ENCODE results near the gene ITGB7. TPM values are rescaled to one million over a fixed set of nuclear protein-coding genes. Genes with fewer than 3 reads are reported as not detected.

ITGB7 gene
- total and polyA plus RNA-seq, 10 of the 15 experiments (the other 5 are each of a cell fraction or from before 2014, with no cell fraction given): 54.5 to 487 (median 252) TPM

DNA sequence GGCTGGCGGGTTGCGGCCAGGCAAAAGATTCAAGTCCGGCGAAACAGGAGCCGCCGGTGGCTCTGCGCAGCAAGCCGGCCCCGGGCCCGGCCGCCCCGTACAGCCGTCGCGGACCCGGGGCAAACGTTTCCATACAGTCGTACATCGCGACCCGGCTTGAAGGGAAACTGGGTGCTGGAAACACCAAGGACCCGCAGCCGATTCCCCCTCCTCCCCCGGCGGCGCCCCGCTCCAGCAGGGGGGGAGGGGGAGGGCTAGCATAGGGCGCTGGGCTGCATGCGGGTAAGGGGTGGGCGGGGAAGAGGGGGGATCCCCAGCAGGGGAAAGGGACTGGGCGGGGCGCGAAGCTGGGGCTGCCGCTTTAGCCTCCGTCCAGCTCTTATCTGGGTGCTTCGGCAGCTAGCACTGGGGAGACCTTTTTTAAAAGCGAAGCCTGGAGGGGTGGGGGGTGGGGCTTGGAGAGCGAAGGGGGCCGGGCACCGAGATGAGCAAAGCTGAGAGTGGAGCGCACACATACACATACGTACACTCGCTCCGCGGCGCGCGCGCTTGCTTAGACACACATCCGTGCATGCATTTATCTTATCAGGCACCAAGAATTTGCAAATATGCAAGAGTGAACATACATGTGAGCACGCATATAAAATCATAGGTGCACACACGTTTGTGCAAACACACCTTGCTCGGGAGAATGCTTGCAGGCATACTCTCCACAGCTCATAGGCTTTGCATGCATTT, 13.1 kb upstream of the ITGB7 start (continued):
- no peak for TF ChIP-seq SUZ12 (IDR thresholded peaks at IDR 0.05; ENCODE audit: unreplicated experiment)
- TF ChIP-seq, protein P1, sequence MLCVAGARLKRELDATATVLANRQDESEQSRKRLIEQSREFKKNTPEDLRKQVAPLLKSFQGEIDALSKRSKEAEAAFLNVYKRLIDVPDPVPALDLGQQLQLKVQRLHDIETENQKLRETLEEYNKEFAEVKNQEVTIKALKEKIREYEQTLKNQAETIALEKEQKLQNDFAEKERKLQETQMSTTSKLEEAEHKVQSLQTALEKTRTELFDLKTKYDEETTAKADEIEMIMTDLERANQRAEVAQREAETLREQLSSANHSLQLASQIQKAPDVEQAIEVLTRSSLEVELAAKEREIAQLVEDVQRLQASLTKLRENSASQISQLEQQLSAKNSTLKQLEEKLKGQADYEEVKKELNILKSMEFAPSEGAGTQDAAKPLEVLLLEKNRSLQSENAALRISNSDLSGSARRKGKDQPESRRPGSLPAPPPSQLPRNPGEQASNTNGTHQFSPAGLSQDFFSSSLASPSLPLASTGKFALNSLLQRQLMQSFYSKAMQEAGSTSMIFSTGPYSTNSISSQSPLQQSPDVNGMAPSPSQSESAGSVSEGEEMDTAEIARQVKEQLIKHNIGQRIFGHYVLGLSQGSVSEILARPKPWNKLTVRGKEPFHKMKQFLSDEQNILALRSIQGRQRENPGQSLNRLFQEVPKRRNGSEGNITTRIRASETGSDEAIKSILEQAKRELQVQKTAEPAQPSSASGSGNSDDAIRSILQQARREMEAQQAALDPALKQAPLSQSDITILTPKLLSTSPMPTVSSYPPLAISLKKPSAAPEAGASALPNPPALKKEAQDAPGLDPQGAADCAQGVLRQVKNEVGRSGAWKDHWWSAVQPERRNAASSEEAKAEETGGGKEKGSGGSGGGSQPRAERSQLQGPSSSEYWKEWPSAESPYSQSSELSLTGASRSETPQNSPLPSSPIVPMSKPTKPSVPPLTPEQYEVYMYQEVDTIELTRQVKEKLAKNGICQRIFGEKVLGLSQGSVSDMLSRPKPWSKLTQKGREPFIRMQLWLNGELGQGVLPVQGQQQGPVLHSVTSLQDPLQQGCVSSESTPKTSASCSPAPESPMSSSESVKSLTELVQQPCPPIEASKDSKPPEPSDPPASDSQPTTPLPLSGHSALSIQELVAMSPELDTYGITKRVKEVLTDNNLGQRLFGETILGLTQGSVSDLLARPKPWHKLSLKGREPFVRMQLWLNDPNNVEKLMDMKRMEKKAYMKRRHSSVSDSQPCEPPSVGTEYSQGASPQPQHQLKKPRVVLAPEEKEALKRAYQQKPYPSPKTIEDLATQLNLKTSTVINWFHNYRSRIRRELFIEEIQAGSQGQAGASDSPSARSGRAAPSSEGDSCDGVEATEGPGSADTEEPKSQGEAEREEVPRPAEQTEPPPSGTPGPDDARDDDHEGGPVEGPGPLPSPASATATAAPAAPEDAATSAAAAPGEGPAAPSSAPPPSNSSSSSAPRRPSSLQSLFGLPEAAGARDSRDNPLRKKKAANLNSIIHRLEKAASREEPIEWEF (IDR thresholded peaks at IDR 0.05; ENCODE audit: insufficient replicate concordance, low read depth, low read length): no peak
- TF ChIP-seq SIX5 (IDR thresholded peaks at IDR 0.05; ENCODE audit: low read depth, low read length, severe bottlenecking): no peak
- no peak for TF ChIP-seq SMARCA5 (IDR thresholded peaks at IDR 0.05)
- TF ChIP-seq JUNB (IDR thresholded peaks at IDR 0.05): no peak
- TF ChIP-seq, protein P2, sequence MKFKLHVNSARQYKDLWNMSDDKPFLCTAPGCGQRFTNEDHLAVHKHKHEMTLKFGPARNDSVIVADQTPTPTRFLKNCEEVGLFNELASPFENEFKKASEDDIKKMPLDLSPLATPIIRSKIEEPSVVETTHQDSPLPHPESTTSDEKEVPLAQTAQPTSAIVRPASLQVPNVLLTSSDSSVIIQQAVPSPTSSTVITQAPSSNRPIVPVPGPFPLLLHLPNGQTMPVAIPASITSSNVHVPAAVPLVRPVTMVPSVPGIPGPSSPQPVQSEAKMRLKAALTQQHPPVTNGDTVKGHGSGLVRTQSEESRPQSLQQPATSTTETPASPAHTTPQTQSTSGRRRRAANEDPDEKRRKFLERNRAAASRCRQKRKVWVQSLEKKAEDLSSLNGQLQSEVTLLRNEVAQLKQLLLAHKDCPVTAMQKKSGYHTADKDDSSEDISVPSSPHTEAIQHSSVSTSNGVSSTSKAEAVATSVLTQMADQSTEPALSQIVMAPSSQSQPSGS (IDR thresholded peaks at IDR 0.05; ENCODE audit: low read length): no peak
- TF ChIP-seq TCF7 (IDR thresholded peaks at IDR 0.05; ENCODE audit: borderline replicate concordance): no peak
- TF ChIP-seq STAT1 (conservative IDR thresholded peaks at IDR 0.05): no peak
- peak; percentile 15; the same call in 1 of the 2 replicates for TF ChIP-seq BACH1 (IDR thresholded peaks at IDR 0.05; ENCODE audit: borderline replicate concordance)
- TF ChIP-seq SMAD1 (IDR thresholded peaks at IDR 0.05; ENCODE audit: low read depth, partially characterized antibody): no peak
- TF ChIP-seq, protein P3, sequence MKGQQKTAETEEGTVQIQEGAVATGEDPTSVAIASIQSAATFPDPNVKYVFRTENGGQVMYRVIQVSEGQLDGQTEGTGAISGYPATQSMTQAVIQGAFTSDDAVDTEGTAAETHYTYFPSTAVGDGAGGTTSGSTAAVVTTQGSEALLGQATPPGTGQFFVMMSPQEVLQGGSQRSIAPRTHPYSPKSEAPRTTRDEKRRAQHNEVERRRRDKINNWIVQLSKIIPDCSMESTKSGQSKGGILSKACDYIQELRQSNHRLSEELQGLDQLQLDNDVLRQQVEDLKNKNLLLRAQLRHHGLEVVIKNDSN (IDR thresholded peaks at IDR 0.05; ENCODE audit: borderline replicate concordance, extremely low read length, insufficient read depth, low read depth, low read length): no peak
- no peak for TF ChIP-seq NR2F1 (conservative IDR thresholded peaks at IDR 0.05)
- TF ChIP-seq, protein P4, sequence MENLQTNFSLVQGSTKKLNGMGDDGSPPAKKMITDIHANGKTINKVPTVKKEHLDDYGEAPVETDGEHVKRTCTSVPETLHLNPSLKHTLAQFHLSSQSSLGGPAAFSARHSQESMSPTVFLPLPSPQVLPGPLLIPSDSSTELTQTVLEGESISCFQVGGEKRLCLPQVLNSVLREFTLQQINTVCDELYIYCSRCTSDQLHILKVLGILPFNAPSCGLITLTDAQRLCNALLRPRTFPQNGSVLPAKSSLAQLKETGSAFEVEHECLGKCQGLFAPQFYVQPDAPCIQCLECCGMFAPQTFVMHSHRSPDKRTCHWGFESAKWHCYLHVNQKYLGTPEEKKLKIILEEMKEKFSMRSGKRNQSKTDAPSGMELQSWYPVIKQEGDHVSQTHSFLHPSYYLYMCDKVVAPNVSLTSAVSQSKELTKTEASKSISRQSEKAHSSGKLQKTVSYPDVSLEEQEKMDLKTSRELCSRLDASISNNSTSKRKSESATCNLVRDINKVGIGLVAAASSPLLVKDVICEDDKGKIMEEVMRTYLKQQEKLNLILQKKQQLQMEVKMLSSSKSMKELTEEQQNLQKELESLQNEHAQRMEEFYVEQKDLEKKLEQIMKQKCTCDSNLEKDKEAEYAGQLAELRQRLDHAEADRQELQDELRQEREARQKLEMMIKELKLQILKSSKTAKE (IDR thresholded peaks at IDR 0.05; ENCODE audit: low read depth, poor library complexity, severe bottlenecking): no peak
- no peak for TF ChIP-seq NFYA (IDR thresholded peaks at IDR 0.05; ENCODE audit: borderline replicate concordance, low read depth, low read length)
- TF ChIP-seq ZZZ3 (IDR thresholded peaks at IDR 0.05; ENCODE audit: control insufficient read depth, insufficient read length, low read depth): no peak
- TF ChIP-seq EZH2 (IDR thresholded peaks at IDR 0.05; ENCODE audit: borderline replicate concordance, control insufficient read depth, low read depth, low read length): no peak
- TF ChIP-seq SPI1 (IDR thresholded peaks at IDR 0.05; ENCODE audit: borderline replicate concordance, insufficient read depth, low read depth, low read length): no peak
- TF ChIP-seq RB1 (IDR thresholded peaks at IDR 0.05; ENCODE audit: borderline replicate concordance): no peak
- TF ChIP-seq ZNF622 (IDR thresholded peaks at IDR 0.05): no peak
- no peak for TF ChIP-seq CREM (IDR thresholded peaks at IDR 0.05; ENCODE audit: low read depth)
- no peak for TF ChIP-seq CHD1 (IDR thresholded peaks at IDR 0.05; ENCODE audit: low read depth, low read length)

All from GM12878 (cell line).